KMS-11 (cell line): ENCODE results near the gene CLMN.

ENCODE experiments used
- H2AFZ ChIP-seq: fragments of 200-600 bp; sonication (generic); 2 replicates; pipeline ENCODE4 v1.6.1; 2016; ENCODE audit warnings: antibody characterized with exemption, mixed run types, low read depth
- H3K27ac ChIP-seq: fragments of 200-600 bp; sonication (generic); 2 replicates; pipeline ENCODE4 v1.6.1; 2016; ENCODE audit warnings: mild to moderate bottlenecking, mixed run types
- H3K27me3 ChIP-seq: fragments of 200-600 bp; sonication (generic); 2 replicates; pipeline ENCODE4 v1.6.1; 2017; ENCODE audit warnings: mild to moderate bottlenecking, low read depth, mixed run types, moderate library complexity; ENCODE audit not compliant: insufficient read depth
- H3K36me3 ChIP-seq: fragments of 200-600 bp; sonication (generic); 2 replicates; pipeline ENCODE4 v1.6.1; 2017; ENCODE audit warnings: mild to moderate bottlenecking, mixed run types; ENCODE audit not compliant: insufficient read depth
- H3K4me1 ChIP-seq: fragments of 200-600 bp; sonication (generic); 2 replicates; pipeline ENCODE4 v1.6.1; 2016; ENCODE audit warnings: mild to moderate bottlenecking, low read depth, mixed run types; ENCODE audit not compliant: poor library complexity, severe bottlenecking
- H3K4me2 ChIP-seq: fragments of 200-600 bp; sonication (generic); 2 replicates; pipeline ENCODE4 v1.7.0; 2016; ENCODE audit warnings: mild to moderate bottlenecking, mixed run types
- H3K4me3 ChIP-seq: fragments of 200-600 bp; sonication (generic); IDR thresholded peaks from 2 replicates; pipeline ENCODE4 v1.6.1; 2017; ENCODE audit warnings: low read depth, low read length, mixed read lengths; ENCODE audit not compliant: insufficient read depth
- H3K79me2 ChIP-seq: fragments of 200-600 bp; sonication (generic); 2 replicates; pipeline ENCODE4 v1.6.1; 2016; ENCODE audit warnings: low read depth, mixed run types; ENCODE audit not compliant: insufficient read depth
- H3K9ac ChIP-seq: fragments of 200-600 bp; sonication (generic); 2 replicates; pipeline ENCODE4 v1.6.1; 2016; ENCODE audit warnings: mild to moderate bottlenecking, mixed run types
- H4K20me1 ChIP-seq: fragments of 200-600 bp; sonication (generic); 2 replicates; pipeline ENCODE4 v1.6.1; 2016; ENCODE audit warnings: mild to moderate bottlenecking, mixed run types; ENCODE audit not compliant: insufficient read depth
- TF ChIP-seq, protein P1 (sequence below): fragments of 200-600 bp; sonication (generic); conservative IDR thresholded peaks from 2 replicates; pipeline ENCODE4 v1.6.1; 2017; ENCODE audit warnings: low read depth, mild to moderate bottlenecking, antibody characterized with exemption, low read length, moderate library complexity, mixed read lengths

Gene CLMN

DNA sequence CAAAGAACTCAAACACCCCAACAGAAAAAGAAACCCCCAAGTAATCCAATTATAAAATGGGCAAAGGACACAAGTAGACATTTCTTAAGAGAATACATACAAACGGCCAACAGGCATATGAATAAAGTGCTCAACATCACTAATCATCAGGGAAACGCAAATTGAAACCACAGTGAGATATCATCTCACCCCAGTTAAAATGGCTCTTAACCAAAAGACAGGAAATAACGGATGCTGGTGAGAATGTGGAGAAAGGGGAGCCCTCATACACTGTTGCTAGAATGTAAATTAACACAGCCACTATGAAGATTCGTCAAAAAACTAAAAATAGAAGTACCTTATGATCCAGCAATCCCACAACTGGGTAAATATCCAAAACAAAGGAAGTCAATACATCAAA, 52.4 kb downstream of the CLMN start:
- Histone ChIP-seq H4K20me1 (no peaks in the 10 kb centered on the region), H3K4me3 (no peak overlapping the region), H3K27ac (no peak overlapping the region), H3K36me3 (no peaks in the 10 kb centered on the region), H3K4me2 (no peak overlapping the region), H2AFZ (no peak overlapping the region), H3K4me1 (peaks cover 20% of the 10 kb centered on the region), H3K27me3 (no peaks in the 10 kb centered on the region), H3K9ac (no peak overlapping the region), H3K79me2 (no peaks in the 10 kb centered on the region)
- TF ChIP-seq, protein P1, sequence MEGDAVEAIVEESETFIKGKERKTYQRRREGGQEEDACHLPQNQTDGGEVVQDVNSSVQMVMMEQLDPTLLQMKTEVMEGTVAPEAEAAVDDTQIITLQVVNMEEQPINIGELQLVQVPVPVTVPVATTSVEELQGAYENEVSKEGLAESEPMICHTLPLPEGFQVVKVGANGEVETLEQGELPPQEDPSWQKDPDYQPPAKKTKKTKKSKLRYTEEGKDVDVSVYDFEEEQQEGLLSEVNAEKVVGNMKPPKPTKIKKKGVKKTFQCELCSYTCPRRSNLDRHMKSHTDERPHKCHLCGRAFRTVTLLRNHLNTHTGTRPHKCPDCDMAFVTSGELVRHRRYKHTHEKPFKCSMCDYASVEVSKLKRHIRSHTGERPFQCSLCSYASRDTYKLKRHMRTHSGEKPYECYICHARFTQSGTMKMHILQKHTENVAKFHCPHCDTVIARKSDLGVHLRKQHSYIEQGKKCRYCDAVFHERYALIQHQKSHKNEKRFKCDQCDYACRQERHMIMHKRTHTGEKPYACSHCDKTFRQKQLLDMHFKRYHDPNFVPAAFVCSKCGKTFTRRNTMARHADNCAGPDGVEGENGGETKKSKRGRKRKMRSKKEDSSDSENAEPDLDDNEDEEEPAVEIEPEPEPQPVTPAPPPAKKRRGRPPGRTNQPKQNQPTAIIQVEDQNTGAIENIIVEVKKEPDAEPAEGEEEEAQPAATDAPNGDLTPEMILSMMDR = no peak

GRCh38 chr14:95265106-95266094, 54.3 kb downstream of the CLMN start:
- Histone ChIP-seq H3K4me2 (peak overlapping the region; percentile 74), H4K20me1 (no peaks in the 10 kb centered on the region), H3K27ac (peak overlapping the region; percentile 25; the same call in 1 of the 2 replicates), H3K27me3 (no peaks in the 10 kb centered on the region), H3K79me2 (no peaks in the 10 kb centered on the region), H3K9ac (no peak overlapping the region), H2AFZ (peak overlapping the region; percentile 6; the same call in 1 of the 2 replicates), H3K4me3 (no peak overlapping the region), H3K36me3 (no peaks in the 10 kb centered on the region), H3K4me1 (peaks cover 20% of the 10 kb centered on the region)
- TF ChIP-seq, protein P1 = no peak

- TF ChIP-seq, protein P1 = no peak
- Histone ChIP-seq H3K79me2 (no peaks in the 10 kb centered on the region), H3K27ac (no peak overlapping the region), H3K9ac (no peak overlapping the region), H3K36me3 (no peaks in the 10 kb centered on the region), H3K4me2 (no peak overlapping the region; the same call in 1 of the 2 replicates), H3K4me1 (peaks cover 20% of the 10 kb centered on the region), H3K27me3 (no peaks in the 10 kb centered on the region), H2AFZ (no peak overlapping the region), H4K20me1 (no peaks in the 10 kb centered on the region), H3K4me3 (no peak overlapping the region)
Observed at GRCh38 chr14:95264271-95264973, 55.3 kb downstream of the CLMN start.

GRCh38 chr14:95263527-95264231, 56.0 kb downstream of the CLMN start:
- TF ChIP-seq, protein P1 = no peak
- H3K27ac ChIP-seq = no peak overlapping the region

More at GRCh38 chr14:95263527-95264231, 56.0 kb downstream of the CLMN start:
- peaks cover 20% of the 10 kb centered on the region for H3K4me1 ChIP-seq
- H4K20me1 ChIP-seq = no peaks in the 10 kb centered on the region
- no peak overlapping the region for H3K9ac ChIP-seq
- no peak overlapping the region for H3K4me2 ChIP-seq
- no peaks in the 10 kb centered on the region for H3K79me2 ChIP-seq
- H3K27me3 ChIP-seq = no peaks in the 10 kb centered on the region
- no peak overlapping the region for H3K4me3 ChIP-seq
- H3K36me3 ChIP-seq = no peaks in the 10 kb centered on the region
- no peak overlapping the region for H2AFZ ChIP-seq
